HG03060 (cell line): ENCODE data around the gene ZNF284.
"Not testable (repeated sequence)": the region's sequence is repeated elsewhere in the genome, so short reads cannot be mapped to it uniquely, and the experiment has no call there.

ENCODE experiments used
- ATAC-seq: cut with Tn5 transposase; IDR thresholded peaks from one replicate; pipeline ENCODE4 v1.9.1; 2021; ENCODE audit warnings: low read depth, moderate number of reproducible peaks; ENCODE audit not compliant: unreplicated experiment

ZNF284 gene

DNA sequence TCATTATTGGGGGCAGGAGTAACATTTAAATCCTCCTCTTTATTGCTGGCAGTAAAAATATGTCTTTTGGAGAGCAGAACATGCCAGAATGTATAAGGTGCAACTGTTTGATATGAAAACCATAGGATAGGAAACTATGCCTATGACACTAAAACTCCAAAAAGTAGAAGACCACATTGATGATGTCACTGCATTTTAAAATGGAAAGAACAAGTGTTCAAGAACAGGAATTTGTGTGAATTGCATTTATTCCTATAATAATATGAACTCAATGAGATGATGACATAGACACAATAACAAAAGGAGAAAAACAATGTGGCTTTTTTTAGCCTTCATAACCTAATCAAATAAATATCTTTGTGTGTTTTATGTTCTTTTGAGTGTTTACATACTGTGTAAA, 37.5 kb downstream of the ZNF284 start:
- no peak for ATAC-seq

DNA sequence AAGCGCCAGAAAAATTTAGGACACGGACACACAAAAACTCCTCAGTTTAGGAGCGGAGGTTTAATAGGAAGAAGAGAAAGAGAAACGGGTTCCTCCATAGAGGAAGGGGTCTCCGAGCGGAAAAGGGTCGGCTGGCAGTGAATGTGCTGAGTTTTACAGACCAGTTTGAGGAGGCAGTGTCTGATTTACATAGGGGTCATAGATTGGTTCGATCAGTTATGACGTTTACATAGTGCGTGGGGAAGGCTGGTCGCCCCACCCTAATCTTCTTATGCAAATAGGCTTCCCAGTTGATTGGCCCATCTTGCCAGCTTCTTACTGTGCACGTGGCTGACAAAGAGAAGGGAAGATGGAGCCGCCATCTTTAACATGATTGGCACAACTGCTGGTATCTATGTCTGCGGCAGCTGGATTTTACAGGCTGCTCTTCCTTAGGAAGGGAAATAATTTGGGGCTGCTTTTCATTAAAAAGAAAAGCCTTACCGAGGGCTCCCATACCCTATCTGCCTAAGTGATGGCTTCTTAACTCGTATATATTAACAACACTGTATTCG, 40.0 kb downstream of the ZNF284 start:
- ATAC-seq, result no peak

DNA sequence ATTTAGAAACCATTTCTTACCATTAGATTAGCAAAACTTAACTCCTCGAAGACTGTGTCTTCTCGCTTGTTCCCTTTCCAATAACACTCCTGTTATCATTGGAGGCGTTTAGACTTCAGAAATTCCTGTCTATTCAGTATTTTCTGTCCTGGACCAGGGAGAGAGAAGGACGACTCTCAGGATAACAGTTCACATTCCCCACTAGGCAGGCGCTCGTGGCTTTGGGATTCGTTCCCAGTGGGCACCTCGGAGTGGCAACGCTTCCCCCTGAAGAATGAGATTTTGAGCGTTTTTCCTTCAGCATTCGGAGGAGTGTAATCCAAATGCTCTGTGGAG, 40.8 kb downstream of the ZNF284 start:
- ATAC-seq, result no peak

- peak; percentile 66 for ATAC-seq
Measured at GRCh38 chr19:44113138-44113783, 41.3 kb downstream of the ZNF284 start, which contains the start of gene ZNF225. TSS of gene ZNF225 (plus strand) at chr19:44113399. CDS start at chr19:44115828, 2,429 bp downstream.

- ATAC-seq, result no peak
Measured at GRCh38 chr19:44113784-44114390, 41.9 kb downstream of the ZNF284 start.

- ATAC-seq, result not testable (repeated sequence)
Measured at GRCh38 chr19:44121162-44121561, 49.2 kb downstream of the ZNF284 start.

GRCh38 chr19:44131955-44132354, 60.0 kb downstream of the ZNF284 start:
- no peak for ATAC-seq
